Left kidney (tissue), 2 donors: Measurements from ENCODE around the gene CSRP1. TPM values are rescaled to one million over a fixed set of nuclear protein-coding genes. Genes with fewer than 3 reads are reported as not detected.
A peak's percentile ranks its signal among the peaks of the same experiment; 100 is the strongest.

Experiments used
- DNase-seq: peaks from one replicate; pipeline ENCODE4 v3.0.0-alpha.2; 2013
- polyA plus RNA-seq: library from polyadenylated mRNA; unstranded; fragments of 120-200 nt; gene quantifications from one replicate; pipeline ENCODE4 v1.2.1, GENCODE V29; 2013; ENCODE audit not compliant: insufficient read length

CSRP1 gene
- polyA plus RNA-seq, 1 donor: 134 TPM

- no peak for DNase-seq
Observed at GRCh38 chr1:201459052-201459451, 47.9 kb downstream of the CSRP1 start.

GRCh38 chr1:201457508-201457960 lies 49.4 kb downstream of the CSRP1 start:
- DNase-seq: no peak

- DNase-seq: no peak
Observed at GRCh38 chr1:201456499-201457309, 50.2 kb downstream of the CSRP1 start.

- DNase-seq: no peak
Observed at GRCh38 chr1:201455098-201455497, 51.8 kb downstream of the CSRP1 start.

GRCh38 chr1:201454608-201455007 lies 52.3 kb downstream of the CSRP1 start:
- DNase-seq: no peak

GRCh38 chr1:201452866-201453265 lies 54.1 kb downstream of the CSRP1 start:
- DNase-seq: no peak

GRCh38 chr1:201450721-201451291 lies 56.1 kb downstream of the CSRP1 start:
- peak; percentile 79 for DNase-seq

GRCh38 chr1:201448990-201449389 lies 57.9 kb downstream of the CSRP1 start:
- DNase-seq: no peak

GRCh38 chr1:201447903-201448871 lies 58.7 kb downstream of the CSRP1 start:
- no peak for DNase-seq

GRCh38 chr1:201445310-201445709 lies 61.6 kb downstream of the CSRP1 start:
- DNase-seq: no peak

- no peak for DNase-seq
Observed at GRCh38 chr1:201444792-201445191, 62.1 kb downstream of the CSRP1 start.

- DNase-seq: no peak
Observed at GRCh38 chr1:201443747-201444146, 63.2 kb downstream of the CSRP1 start.

GRCh38 chr1:201436969-201437368 lies 70.0 kb downstream of the CSRP1 start:
- no peak for DNase-seq

- DNase-seq: no peak
Observed at GRCh38 chr1:201436393-201436792, 70.5 kb downstream of the CSRP1 start.

GRCh38 chr1:201434266-201434665 lies 72.7 kb downstream of the CSRP1 start:
- no peak for DNase-seq

GRCh38 chr1:201433609-201434008 lies 73.3 kb downstream of the CSRP1 start:
- DNase-seq: no peak

Other genes starting within 250 kb of the CSRP1 start
- 0.10 TPM for gene PKP1, start 223.6 kb downstream of the CSRP1 start, polyA plus RNA-seq
- 56.4 TPM for gene TNNT2, start 129.4 kb downstream of the CSRP1 start, polyA plus RNA-seq
- gene LAD1, start 107.8 kb downstream of the CSRP1 start, polyA plus RNA-seq: 28.4 TPM
- gene TNNI1, start 85.4 kb downstream of the CSRP1 start, polyA plus RNA-seq: 58.4 TPM
- gene PHLDA3, start 37.9 kb downstream of the CSRP1 start, polyA plus RNA-seq: 9.6 TPM
- 21.6 TPM for gene NAV1, start 32.0 kb upstream of the CSRP1 start, polyA plus RNA-seq